Breast epithelium (tissue), 3 donors: Measurements from ENCODE around the gene SLC6A3.

Experiments used
- CTCF ChIP-seq, 3 donors: fragments of 450-650 bp; IDR thresholded peaks; one replicate each; pipeline ENCODE4 v1.5.1; 2016 to 2017; ENCODE audit warnings: antibody characterized with exemption in 3 of 3, mild to moderate bottlenecking in 3 of 3, moderate library complexity in 3 of 3
- POLR2A ChIP-seq: fragments of 450-650 bp; IDR thresholded peaks from one replicate; pipeline ENCODE4 v1.6.1; 2016; ENCODE audit warnings: antibody characterized with exemption, mild to moderate bottlenecking, moderate library complexity

GRCh38 chr5:1401536-1402138, 43.6 kb downstream of the SLC6A3 start:
- no peak for TF ChIP-seq CTCF (IDR thresholded peaks at IDR 0.05)
- no peak for TF ChIP-seq POLR2A
